ENCODE results near the gene GUCA2A.

The GUCA2A gene

GRCh38 chr1:42152907-42153600, 11.5 kb downstream of the GUCA2A start, which contains the start of gene GUCA2B:
TSS of gene GUCA2B (plus strand) at chr1:42153410. CDS start at chr1:42153451, 41 bp downstream.
- DNase-seq, result no peak

- no peak for DNase-seq
These were observed 12.4 kb downstream of the GUCA2A start for GRCh38 chr1:42152119-42152518.

GRCh38 chr1:42150651-42151050, 13.9 kb downstream of the GUCA2A start:
- no peak for DNase-seq

- no peak for DNase-seq
These were observed 16.4 kb downstream of the GUCA2A start for GRCh38 chr1:42148166-42148565.

GRCh38 chr1:42146626-42147320, 17.8 kb downstream of the GUCA2A start:
- peak; percentile 37 for DNase-seq

GRCh38 chr1:42145764-42146625, 18.6 kb downstream of the GUCA2A start:
- DNase-seq, result no peak

- no peak for DNase-seq
These were observed 19.2 kb downstream of the GUCA2A start for GRCh38 chr1:42145389-42145716.

GRCh38 chr1:42144711-42145388, 19.7 kb downstream of the GUCA2A start:
- DNase-seq, result no peak

GRCh38 chr1:42143896-42144710, 20.4 kb downstream of the GUCA2A start:
- DNase-seq, result no peak

- DNase-seq, result no peak
These were observed 21.5 kb downstream of the GUCA2A start for GRCh38 chr1:42142894-42143675.

GRCh38 chr1:42141978-42142377, 22.6 kb downstream of the GUCA2A start:
- no peak for DNase-seq

GRCh38 chr1:42140191-42140590, 24.4 kb downstream of the GUCA2A start:
- DNase-seq, result no peak

- no peak for DNase-seq
These were observed 25.1 kb downstream of the GUCA2A start for GRCh38 chr1:42139444-42139843.

GRCh38 chr1:42138586-42138985, 26.0 kb downstream of the GUCA2A start:
- DNase-seq, result no peak

- DNase-seq, result no peak
These were observed 26.8 kb downstream of the GUCA2A start for GRCh38 chr1:42137766-42138165.

GRCh38 chr1:42136466-42136865, 28.1 kb downstream of the GUCA2A start:
- no peak for DNase-seq

- DNase-seq, result no peak
These were observed 29.1 kb downstream of the GUCA2A start for GRCh38 chr1:42135426-42135825.

GRCh38 chr1:42133809-42134526, 30.6 kb downstream of the GUCA2A start:
- no peak for DNase-seq

GRCh38 chr1:42133390-42133789, 31.2 kb downstream of the GUCA2A start:
- DNase-seq, result no peak

GRCh38 chr1:42130061-42130660, 34.4 kb downstream of the GUCA2A start:
- DNase-seq, result no peak
